ENCODE results near the gene ARMCX5.

The ARMCX5 gene

DNA sequence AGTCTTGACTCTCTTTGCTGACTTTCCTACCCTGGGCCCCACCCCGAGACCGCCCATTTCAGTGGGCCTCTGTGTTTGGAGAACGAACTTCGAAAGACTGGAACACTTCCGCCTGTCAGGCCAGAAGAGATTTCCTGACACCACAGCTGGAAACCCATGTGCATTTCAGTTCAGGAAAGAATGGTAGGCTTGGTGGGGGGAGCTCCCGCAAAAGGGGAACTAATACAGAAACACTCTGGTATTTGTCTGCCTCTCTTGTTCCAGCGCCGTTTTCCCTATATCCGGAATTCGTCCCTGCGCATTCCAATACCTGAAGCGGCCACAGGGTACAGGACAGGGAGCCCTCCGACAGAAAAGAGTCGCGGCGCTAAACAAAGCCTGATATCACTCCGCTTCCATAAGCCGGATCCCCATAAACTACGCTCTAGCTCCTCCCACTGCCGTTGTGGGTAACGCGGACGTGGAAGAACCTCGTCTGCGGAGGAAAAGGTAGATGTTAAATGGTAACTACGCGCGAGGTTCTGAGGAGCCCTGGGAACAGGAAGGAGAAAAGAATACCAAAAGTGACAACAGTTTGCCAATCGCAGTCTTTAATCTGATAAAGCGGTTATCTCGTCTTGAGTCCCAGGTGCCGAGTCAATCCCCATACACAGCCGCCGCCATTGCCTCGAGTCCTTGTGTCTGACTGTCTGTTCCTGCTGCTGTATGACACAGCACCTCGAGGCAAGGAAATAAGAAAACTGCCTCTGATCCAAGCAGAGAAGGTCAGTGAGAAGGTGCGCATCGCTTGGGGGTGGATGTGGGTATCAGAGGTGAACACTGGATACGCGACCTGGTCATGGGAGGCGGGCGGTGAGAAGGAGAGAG is at the start of gene ARMCX5:
Gene ARMCX5 (plus strand): TSS at position 432 of the 867 bp plus-strand sequence. CDS start 2,627 bp downstream, outside the sequence.
- DNase-seq, result peak; percentile 50 to 54

DNA sequence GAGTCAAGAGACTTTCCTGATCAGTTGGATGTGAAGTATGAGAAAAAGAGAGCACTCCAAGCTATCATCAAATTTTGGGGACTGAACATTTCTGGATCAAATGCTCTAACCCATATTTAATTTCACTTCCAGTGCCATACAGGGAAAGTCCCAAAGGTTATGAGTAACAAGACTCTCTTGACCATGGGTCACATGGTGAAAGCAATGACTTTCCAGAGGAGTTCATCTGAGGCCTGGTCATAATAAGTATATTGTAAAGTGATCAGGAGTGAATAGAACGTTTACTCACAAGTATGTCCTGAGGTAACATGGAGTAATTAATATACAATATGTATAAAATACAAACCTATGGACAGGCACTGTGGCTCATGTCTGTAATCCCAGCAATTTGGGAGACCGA is 40.7 kb upstream of the ARMCX5 start:
- no peak for DNase-seq

DNA sequence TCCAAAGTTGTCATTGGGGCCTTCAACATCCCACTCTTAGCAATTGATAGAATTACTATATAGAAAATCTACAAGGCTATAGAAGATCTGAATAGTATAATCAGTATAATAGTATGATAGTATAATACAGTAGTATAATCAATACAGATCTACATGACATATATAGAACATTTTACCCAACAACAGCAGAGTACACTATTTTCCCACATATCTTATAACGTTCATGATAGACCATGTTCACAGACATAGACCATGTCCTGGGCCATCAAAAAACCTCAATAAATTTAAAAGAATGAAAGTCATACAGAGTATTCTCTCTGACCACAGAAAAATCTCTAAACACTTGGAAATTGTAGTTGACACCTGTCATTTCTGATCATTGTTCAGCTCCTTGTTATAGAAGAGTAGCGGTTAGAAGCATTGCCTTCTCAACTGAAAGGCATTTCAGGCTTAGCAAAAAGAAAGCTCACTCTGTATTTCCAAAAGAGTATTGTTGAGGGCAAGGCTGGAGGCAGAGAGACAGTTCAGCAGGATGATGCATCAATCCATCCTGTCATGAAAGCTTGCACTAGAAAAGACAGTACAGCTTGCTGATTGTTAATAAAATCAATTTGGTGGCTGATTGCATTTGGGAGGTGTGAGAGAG is 38.8 kb upstream of the ARMCX5 start:
- no peak for DNase-seq

DNA sequence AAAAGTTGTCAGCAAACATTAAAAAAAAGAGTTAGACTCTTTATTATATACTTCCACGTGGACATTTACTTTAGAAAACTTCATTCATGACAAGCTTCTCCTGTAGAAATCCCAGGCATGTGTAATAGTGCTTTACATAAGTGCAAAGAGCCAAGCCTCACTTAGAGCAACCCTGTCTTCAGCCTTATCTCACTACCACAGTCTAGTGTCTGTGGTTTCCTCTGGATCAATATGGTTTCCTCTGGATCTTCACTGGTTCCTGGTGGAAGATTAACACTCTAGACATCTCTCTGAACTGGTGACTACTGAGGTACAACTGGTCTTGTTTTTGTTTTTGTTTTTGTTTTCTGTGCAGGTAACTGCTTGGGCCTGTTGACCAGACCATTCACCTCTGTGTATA is 18.4 kb upstream of the ARMCX5 start:
- DNase-seq, result no peak

DNA sequence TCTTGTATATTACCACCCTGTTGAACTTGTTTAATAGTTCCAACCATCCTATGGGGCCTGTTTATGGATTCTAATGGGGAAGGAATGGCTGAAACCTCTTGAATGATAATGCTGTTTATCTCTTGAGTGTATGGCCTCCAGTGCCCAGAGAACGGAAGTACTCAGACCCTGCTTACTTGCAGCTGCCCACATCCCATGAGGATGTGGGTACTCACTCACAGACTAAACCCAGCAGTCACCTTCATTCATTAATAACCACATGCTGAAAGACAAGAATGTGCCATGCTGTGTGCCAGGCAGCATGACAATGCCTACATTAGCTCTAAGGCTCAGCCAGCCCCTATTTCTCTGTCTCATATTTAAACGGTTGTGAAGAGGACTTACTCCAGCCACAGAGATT is 5.9 kb upstream of the ARMCX5 start:
- DNase-seq, result no peak

DNA sequence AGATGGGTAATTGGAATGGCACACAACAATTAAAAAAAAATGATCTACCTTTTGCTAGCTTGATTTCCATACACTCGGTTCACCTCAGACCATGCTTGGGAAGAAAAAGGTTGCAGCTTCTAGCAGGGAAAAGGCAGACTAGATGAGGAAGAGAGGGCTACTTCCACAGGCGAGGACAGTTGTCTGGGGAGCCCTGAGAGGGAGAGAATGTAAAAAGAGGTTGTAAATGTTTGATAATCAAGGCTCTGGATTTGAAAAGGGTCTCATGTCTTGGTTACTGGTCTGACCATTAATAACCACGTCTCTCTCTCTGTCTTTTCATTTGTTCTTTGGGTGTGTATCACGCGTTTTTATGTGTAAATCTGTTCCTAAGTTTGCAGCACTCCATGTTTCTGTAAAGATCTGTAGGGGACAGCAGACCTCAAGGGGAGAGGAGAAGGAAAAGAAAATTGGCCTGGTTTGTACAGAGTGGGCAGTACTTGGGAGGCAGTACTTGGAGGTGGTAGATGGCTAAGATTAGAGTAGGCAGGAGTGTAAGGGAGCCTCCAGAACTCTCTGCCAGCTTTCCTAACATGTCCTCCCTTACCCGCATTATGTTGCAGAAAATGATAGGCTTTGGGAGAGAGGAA is 750 bp downstream of the ARMCX5 start:
- no peak for DNase-seq

DNA sequence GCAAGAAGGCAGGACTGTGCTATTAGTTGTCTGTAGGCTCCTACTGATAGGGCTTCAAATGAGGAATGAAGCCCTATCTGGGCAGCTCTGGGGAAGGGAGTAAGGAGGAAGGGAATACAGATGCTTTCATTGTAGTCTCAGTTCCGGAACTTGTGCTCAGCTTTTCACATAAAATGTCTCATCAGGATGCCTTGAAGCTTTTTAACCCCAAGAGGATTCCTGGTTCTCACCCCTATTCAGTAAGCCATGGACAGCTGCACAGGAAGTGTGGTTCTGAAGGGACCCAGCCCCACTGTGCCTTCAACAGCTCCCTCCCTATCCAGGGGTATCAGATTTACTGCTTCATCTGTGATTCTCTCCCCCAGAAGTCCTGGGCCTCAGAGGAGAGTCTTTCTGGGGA is 5.0 kb downstream of the ARMCX5 start:
- no peak for DNase-seq

DNA sequence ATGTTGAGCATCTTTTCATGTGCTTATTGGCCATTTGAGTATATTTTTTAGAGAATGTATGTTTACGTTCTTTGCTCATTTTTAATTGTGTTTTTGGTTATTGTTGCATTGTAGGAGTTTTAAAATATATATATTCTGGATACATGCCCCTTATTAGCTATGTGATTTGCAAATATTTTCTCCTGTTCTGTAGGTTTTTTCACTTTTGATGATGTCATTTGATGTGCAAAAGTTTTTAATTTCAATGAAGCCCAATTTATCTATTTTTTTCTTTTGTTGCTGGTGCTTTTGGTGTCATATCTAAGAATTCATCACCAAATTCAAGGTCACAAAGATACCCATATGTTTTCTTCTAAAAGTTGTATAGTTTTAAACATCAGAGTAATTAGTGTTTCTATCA is 6.8 kb downstream of the ARMCX5 start:
- DNase-seq, result no peak

DNA sequence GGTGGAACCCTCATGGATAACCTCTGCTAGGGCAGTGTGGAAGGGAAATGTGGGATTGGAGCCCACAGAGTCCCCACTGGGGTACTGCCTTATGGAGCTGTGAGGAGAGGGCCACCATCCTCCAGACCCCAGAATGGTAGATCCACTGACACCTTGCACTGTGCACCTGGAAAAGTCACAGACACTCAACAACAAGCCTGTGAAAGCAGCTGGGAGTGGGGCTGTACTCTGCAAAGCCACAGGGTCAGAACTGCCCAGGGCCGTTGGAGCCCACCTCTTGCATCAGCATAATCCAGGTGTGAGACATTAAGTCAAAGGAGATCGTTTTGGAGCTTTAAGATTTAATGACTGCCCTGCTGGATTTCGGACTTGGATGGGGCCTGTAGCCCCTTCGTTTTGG is 11.6 kb downstream of the ARMCX5 start:
- no peak for DNase-seq

DNA sequence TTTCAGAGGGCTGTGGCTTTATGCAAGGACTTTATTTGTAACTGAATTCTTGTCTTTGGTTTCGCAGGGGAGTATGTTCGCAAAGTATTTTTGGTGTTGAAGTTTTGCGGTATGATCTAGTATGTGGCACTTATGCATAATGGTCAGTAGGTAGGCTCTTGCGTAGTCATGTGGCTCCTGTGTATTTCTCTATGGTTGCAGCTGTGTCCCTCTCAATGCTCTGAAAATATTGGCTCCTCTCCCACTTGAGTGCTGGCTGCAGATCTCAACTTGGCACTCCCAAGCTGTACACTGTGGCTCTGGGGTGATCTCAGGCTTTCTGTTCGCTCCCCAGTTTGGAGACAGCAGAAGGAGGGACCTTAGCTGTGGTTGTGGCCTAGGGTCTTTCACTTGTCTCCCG is 24.8 kb downstream of the ARMCX5 start:
- DNase-seq, result peak in 1 of 2 donors; percentile 4

DNA sequence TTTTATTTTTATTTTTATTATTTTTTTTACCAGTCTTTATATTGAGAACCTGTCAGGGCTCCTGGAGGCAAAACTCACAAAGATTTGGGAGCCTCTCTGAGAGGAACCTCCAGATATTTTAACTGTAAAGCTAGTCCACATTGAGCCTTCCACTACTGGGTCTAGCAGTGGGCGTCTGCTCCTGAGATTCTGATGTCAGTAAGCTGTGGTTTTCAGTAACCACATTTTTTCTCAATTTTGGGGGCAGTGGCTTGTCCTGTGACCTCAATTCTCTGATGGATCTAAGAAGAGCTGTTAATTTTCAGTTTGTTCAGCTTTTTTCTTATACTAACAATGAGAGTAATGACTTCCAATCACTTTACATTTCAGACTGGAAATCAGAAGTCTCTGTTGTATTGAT is 28.3 kb downstream of the ARMCX5 start:
- DNase-seq, result no peak

DNA sequence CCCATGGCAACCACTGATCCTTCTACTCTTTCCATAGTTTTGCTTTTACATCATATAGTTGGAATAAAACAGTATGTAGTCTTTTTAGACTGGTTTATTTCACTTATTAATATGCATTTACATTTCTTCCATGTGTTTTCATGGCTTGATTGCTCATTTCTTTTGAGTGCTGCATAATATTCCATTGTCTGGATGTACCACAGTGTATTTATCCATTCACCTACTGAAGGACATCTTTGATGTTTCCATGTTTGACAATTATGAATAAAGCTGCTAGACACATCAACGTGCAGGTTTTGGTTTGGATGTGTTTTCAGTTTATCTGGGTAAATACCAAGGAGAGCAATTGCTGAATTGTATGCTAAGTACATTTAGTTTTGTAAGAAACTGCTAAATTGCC is 38.2 kb downstream of the ARMCX5 start:
- no peak for DNase-seq

DNA sequence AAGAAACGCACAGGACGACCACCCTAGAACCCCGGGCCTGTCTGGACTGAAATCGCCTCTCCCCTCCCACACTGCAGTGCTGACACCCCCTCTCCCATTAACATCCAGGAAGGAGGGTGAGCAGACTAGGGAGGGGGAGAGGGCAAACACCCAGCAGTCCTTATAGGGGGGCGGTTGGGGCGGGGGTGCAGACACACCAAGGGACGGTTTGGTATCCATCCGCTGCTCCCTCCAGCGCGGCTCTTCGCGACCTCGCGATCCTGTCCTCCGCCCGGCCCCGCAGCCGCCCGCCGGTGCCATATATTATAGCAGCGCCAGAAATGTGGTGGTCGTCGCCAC is 51.6 kb downstream of the ARMCX5 start:
- no peak for DNase-seq

DNA sequence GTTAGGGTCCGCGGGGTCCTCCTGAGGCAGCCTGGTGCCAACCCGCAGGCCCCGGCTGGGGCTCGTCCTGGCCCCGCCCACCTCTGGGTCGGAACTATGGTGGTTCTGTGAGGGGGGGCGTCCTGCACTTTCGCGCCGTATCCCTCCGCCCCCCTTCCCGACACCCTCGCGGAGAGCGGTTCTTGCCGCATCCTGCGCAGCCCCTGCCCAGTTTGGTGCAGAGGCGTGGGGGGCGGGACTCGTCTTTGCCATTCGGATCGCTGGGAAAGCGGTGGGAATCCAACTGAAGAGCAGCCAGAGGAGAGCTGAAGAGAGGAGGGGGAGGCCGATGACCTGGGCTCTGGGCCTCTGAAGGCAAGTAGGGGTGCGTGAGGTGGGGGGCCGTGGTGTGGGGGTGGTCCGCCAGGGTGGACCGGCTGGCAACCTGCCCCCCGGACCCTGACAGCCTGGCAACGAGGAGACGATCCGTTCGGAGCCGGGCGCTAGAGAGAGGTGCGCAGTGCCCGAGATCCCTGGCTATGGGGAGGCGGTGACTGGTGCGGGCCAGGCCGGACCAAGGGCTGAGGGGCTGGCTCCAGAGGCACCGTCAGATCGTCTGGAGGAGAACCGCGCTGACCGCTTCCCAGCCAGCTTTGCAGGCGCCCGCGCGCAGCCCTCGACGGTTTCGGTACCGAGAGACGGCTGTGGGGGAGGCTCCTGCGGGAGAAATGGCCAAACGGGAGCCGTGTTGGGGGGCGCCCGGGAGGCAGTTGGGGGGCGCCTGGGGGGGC is 52.1 kb downstream of the ARMCX5 start, which contains the start of gene GPRASP1:
Gene GPRASP1 (plus strand): TSS at position 242 of the 770 bp plus-strand sequence. CDS start 2,431 bp downstream, outside the sequence.
- peak; percentile 29 to 34 for DNase-seq

DNA sequence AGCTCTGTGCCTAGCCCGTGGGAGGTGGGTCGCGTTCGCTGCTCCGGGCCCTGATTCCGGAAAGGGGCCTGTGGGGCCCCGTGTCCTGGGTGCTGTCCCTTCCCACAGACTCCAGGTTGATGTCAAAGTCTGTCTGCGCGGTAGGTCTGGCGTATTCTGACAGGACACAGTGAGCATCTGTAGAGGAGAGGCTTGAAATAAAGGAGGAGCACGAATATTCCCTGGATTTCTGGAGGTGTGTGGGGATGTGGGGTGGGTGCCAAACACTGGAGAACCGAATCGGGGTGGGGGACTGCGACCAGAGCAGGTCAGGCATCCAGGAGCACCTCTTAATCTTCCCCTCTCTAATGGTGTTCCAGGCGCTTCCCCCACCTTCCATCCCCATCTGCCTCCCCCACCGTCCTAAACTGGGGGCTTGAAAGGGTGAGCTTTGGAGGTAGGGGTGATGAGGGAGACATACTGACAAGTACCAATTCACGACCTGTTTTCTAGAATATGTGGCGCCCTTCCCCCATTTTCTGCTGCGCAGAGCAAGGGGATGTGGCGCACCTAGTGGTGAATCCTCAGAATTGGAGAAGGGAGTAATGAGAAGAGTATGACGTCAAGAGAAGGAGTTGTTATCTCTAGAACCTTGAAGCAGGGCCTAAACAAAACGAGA is 52.8 kb downstream of the ARMCX5 start:
- peak; percentile 18 to 35 for DNase-seq
